Activated naive CD8-positive, alpha-beta T cell treated with anti-CD3 and anti-CD28 coated beads for 36 hours (primary cell): ENCODE measurements around the gene CDCP1. TPM values are rescaled to one million over a fixed set of nuclear protein-coding genes. Genes with fewer than 3 reads are reported as not detected.
"Not testable (repeated sequence)": the region's sequence is repeated elsewhere in the genome, so short reads cannot be mapped to it uniquely, and the experiment has no call there.

Experiments used
- DNase-seq: peaks from one replicate; pipeline ENCODE4 v3.0.0; 2021
- H3K27ac Mint-ChIP-seq: one replicate; pipeline ENCODE4 v1.8.0; 2022; ENCODE audit warnings: mild to moderate bottlenecking, moderate library complexity, mixed read lengths
- H3K27me3 Mint-ChIP-seq: one replicate; pipeline ENCODE4 v1.8.0; 2022; ENCODE audit warnings: mild to moderate bottlenecking, mixed read lengths
- H3K36me3 Mint-ChIP-seq: one replicate; pipeline ENCODE4 v1.8.0; 2021; ENCODE audit warnings: mild to moderate bottlenecking, mixed read lengths
- H3K4me1 Mint-ChIP-seq: one replicate; pipeline ENCODE4 v1.8.0; 2021; ENCODE audit warnings: mixed read lengths
- H3K4me3 Mint-ChIP-seq: one replicate; pipeline ENCODE4 v1.8.0; 2022; ENCODE audit warnings: mild to moderate bottlenecking, moderate library complexity, mixed read lengths
- H3K9me3 Mint-ChIP-seq: one replicate; pipeline ENCODE4 v1.8.0; 2022; ENCODE audit warnings: mixed read lengths
- total RNA-seq, 2 experiments: library from RNA; stranded (reverse); gene quantifications; one replicate each; pipeline ENCODE4 v1.2.3, GENCODE V29; 2021

The CDCP1 gene
- total RNA-seq, 2 experiments from 2014 or later: 0.82 to 1.1 TPM

DNA sequence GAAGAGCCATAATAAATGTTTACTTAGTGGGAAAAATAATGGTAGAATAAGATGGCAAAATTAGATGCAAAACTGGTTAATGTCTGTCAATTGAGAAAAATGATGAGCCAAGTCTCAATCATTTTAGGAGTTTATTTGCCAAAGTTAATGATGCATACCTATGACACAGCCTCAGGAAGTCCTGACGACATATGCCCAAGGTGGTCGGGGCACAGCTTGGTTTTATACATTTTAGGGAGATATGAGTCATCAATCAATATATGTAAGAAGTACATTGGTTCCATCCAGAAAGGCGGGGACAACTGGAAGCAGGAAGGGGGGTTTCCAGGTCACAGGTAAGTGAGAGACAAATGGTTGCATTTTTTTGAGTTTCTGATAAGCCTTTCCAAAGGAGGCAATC lies 88.6 kb downstream of the CDCP1 start:
- H3K4me1 Mint-ChIP-seq: peaks cover 17% of the 10 kb centered on the region
- H3K27me3 Mint-ChIP-seq: peaks cover 4% of the 10 kb centered on the region
- DNase-seq: peak; percentile 11
- H3K4me3 Mint-ChIP-seq: no peak overlapping the region
- H3K36me3 Mint-ChIP-seq: no peaks in the 10 kb centered on the region
- no peak overlapping the region for H3K27ac Mint-ChIP-seq
- H3K9me3 Mint-ChIP-seq: no peaks in the 10 kb centered on the region

DNA sequence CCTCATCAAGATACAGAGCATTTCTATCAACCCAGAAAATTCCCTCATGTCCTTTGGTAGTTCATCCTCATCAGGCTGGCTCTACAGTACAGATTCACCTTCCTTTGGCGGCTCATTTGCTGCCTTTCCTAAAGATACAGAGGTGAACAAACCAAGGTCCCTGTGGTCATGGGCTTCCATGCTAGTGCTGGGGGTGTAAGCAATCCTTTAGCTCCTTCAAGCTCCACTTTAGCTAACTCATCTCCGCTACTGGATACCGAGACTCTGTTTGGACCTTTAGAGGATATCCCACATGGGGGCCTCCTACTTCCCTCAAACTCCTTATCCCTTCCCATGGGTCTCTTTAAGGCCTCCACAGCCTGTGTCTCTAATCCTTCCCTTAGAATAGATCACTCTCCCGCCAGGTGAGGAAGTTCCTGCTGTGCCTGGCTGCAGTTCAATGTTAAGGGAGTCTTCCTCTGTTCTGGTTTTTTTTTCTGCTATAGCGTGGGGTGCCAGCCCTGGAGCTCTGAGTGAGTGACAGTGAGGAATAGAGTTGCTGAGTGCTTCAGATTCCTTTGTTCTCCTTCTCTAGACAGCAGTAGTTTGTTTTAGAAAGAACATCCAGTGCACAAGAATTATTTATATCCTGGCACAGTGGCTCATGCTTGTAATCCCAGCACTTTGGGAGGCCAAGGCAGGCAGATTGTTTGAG lies 89.4 kb downstream of the CDCP1 start:
- Mint-ChIP-seq H3K9me3 (no peaks in the 10 kb centered on the region), H3K4me3 (no peak overlapping the region), H3K36me3 (no peaks in the 10 kb centered on the region), H3K27me3 (peaks cover 4% of the 10 kb centered on the region), H3K27ac (no peak overlapping the region), H3K4me1 (peaks cover 17% of the 10 kb centered on the region)
- DNase-seq: no peak

DNA sequence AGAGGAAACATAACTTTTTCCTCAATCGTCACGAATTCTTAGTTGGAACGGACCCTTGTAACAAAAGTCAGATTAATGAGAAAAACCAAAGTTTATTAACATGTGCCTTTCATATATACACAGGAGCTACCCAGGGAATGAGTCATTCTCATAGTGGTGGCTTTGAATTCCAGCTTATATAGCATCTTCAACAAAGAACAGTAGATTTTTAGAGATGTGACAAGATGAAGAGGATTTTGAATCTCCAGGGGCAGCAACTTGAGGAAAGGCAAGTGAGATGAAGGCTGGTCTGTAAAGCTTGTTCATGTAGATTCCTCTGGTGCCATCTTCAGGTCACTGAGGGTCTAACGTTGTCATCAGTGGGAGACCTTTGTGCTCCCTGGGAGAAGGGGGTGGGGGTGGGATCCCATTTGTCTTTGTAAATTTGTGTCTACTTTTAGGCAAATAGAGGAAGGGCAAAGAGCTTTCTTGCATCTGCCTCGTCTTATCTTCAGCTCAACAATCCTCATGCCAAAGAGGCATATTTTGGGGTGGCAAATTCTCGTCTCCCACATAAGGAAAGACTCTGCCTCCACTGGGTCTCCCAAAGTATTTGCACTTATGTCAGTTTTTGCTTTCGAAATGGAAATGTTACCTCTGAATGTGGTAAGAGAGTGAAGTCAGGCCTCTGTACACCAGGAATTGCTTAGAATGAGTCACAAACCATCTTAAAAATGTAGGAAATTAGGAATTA lies 90.6 kb downstream of the CDCP1 start:
- H3K27me3 Mint-ChIP-seq: peaks cover 4% of the 10 kb centered on the region
- no peaks in the 10 kb centered on the region for H3K9me3 Mint-ChIP-seq
- H3K36me3 Mint-ChIP-seq: no peaks in the 10 kb centered on the region
- H3K4me3 Mint-ChIP-seq: no peak overlapping the region
- H3K27ac Mint-ChIP-seq: no peak overlapping the region
- DNase-seq: no peak
- peaks cover 17% of the 10 kb centered on the region for H3K4me1 Mint-ChIP-seq

DNA sequence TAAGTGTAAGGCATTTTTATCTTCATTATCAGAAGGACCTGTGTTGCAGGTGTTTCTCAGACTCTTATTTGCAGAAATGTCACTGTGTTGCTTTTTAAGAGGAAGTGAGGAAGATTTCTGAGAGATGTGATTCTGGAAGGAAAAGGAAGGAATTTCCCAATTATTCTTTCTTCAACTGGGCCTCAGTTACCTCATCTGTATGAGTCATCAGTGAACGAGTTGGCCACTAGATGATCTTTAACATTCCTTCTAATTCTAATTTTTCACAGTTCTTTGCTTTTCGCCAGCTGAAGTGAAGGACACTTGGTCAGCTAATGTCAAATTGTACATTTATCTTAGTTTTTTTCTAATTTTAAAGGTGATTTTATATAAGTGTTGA lies 91.2 kb downstream of the CDCP1 start:
- Mint-ChIP-seq H3K27me3 (peaks cover 5% of the 10 kb centered on the region), H3K4me1 (peaks cover 17% of the 10 kb centered on the region), H3K4me3 (no peak overlapping the region), H3K9me3 (no peaks in the 10 kb centered on the region), H3K36me3 (no peaks in the 10 kb centered on the region), H3K27ac (no peak overlapping the region)
- DNase-seq: no peak

DNA sequence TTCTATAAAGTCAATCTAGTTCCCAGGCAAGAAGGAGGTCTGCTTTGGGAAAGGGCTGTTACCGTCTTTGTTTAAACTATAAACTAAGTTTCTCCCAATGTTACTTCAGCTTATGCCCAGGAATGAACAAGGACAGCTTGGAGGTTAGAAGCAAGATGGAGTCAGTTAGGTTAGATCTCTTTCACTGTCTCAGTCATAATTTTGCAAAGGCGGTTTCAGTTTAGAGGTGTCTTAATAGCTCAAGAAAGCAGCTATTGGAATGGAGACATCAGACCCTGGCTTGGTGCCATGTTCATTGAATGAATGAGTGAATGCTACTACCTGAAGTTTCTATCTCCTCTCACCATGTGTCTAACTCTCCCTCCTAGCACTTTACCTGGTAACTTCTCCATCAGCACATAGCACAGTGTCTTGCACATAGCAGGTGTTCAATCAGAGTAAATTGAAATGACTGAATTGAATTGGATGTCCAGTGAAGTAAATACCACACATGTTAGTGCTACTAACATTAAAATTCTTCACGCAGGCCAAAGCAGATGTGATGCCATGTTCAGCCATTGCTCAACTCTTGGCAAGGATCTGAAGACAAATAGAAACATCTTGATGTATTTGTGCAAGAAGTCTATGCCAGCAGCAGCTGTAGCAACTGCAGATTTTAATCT lies 91.9 kb downstream of the CDCP1 start:
- no peak overlapping the region for H3K4me3 Mint-ChIP-seq
- H3K27ac Mint-ChIP-seq: no peak overlapping the region
- no peaks in the 10 kb centered on the region for H3K9me3 Mint-ChIP-seq
- no peaks in the 10 kb centered on the region for H3K36me3 Mint-ChIP-seq
- H3K4me1 Mint-ChIP-seq: peaks cover 17% of the 10 kb centered on the region
- DNase-seq: no peak
- peaks cover 9% of the 10 kb centered on the region for H3K27me3 Mint-ChIP-seq

DNA sequence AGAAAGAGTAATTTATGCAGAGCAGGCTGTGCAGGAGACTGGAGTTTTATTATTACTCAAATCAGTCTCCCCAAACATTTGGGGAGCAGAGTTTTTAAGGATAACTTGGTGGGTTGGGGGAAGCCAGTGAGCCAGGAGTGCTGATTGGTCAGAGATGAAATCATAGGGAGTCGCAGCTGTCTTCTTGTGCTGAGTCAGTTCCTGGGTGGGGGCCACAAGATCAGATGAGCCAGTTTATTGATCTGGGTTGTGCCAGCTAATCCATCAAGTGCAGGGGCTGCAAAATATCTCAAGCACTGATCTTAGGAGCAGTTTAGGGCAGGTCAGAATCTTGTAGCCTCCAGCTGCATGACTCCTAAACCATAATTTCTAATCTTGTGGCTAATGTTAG lies 92.4 kb downstream of the CDCP1 start:
- DNase-seq, H3K27ac Mint-ChIP-seq, H3K36me3 Mint-ChIP-seq, H3K9me3 Mint-ChIP-seq, H3K4me3 Mint-ChIP-seq: not testable (repeated sequence)
- Mint-ChIP-seq H3K4me1 (peaks cover 17% of the 10 kb centered on the region), H3K27me3 (peaks cover 12% of the 10 kb centered on the region)

DNA sequence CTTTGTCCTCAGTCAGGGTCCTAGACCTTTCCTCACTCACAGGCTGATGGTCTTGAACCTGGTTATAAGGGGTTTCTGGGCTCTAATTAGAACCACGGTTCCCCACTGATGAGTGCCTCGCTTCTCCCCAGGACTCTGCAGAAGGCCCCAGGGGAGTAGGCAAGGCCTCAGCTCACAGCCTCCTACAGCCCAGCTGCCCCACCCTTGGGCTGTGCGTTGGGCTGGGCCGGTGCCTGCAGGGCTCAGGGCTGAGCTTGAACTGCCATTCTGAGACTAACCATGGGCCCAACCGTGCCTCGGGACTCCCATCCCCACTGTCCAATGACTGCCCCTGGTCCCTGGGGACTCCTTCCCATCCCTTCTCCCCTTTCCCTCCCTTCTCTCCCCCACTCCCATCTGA lies 94.5 kb downstream of the CDCP1 start:
- Mint-ChIP-seq H3K4me1 (peaks cover 10% of the 10 kb centered on the region), H3K9me3 (no peaks in the 10 kb centered on the region), H3K36me3 (no peaks in the 10 kb centered on the region), H3K27ac (no peak overlapping the region), H3K27me3 (peaks cover 26% of the 10 kb centered on the region), H3K4me3 (no peak overlapping the region)
- no peak for DNase-seq

DNA sequence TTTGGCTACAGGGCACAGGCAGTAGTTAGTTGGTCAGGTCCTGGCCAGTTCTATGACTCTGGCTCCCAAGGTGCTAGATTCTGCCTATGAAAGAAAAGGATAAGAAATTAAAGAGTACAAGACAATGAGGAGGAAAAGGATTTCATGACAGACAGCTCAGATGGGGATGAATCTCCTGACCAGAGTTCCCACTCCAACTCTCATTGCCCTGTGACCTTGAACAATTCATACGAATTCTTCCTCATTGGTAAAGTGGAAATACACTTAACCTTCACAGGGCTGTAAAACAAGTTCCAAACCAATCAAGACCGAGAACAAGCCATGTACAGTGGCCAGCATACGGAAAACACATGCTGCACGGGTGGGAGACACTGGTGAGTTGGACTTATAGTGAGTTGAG lies 96.4 kb downstream of the CDCP1 start:
- DNase-seq: no peak
- no peak overlapping the region for H3K4me3 Mint-ChIP-seq
- H3K36me3 Mint-ChIP-seq: no peaks in the 10 kb centered on the region
- peaks cover 35% of the 10 kb centered on the region for H3K27me3 Mint-ChIP-seq
- no peaks in the 10 kb centered on the region for H3K9me3 Mint-ChIP-seq
- H3K4me1 Mint-ChIP-seq: peaks cover 10% of the 10 kb centered on the region
- H3K27ac Mint-ChIP-seq: no peak overlapping the region

DNA sequence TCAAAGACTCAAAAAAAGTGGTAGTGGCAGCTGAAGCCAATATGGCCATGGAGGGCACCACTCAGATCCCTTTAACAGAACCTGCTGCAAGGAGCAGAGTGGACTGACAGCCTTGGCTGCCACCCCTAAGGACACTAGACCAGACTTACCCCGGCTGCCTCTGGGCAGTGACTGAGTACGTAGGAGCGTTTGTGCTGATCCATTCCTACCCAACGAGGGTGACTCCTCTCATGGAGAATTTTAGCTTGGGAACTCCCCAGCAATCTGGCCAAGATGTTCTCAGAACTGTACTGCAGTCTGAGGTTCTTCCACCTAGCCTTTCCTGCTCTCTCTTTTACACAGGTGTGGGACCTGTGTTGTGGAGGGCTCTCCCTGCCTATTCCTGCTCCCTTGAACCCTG lies 97.9 kb downstream of the CDCP1 start:
- Mint-ChIP-seq H3K27ac (no peak overlapping the region), H3K9me3 (no peaks in the 10 kb centered on the region), H3K4me1 (no peaks in the 10 kb centered on the region), H3K27me3 (peaks cover 35% of the 10 kb centered on the region), H3K4me3 (no peak overlapping the region), H3K36me3 (no peaks in the 10 kb centered on the region)
- no peak for DNase-seq

DNA sequence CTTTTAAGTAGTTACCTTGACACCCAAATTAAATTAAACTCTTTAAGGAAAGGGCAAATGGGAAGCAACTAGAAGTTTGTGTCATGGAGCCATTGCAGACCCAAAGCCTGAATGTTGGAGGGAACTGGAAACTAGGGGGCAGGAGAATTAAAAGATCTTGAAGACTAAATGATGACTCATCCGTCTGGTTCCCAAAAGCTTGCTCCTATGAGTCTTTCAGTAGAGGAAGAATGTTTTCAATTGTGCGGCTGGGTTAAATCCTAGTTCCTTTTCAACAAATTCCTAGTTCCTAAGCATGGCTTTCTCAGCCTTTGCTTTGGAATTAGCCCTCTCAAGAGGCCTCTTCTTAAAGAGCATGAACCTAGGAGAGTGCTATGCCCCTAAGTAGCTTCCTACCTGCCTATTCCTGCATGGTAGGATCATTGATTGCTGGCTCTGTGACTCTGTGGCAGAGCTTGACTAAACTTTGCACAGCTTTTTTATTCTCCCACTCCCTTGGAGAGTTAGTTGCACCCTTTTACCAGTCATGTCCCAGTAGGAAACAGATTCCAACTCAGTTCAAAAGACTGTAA lies 102.4 kb downstream of the CDCP1 start:
- no peak overlapping the region for H3K4me3 Mint-ChIP-seq
- H3K4me1 Mint-ChIP-seq: peaks cover 7% of the 10 kb centered on the region
- H3K27ac Mint-ChIP-seq: no peak overlapping the region
- peaks cover 31% of the 10 kb centered on the region for H3K27me3 Mint-ChIP-seq
- H3K9me3 Mint-ChIP-seq: no peaks in the 10 kb centered on the region
- H3K36me3 Mint-ChIP-seq: no peaks in the 10 kb centered on the region
- no peak for DNase-seq

DNA sequence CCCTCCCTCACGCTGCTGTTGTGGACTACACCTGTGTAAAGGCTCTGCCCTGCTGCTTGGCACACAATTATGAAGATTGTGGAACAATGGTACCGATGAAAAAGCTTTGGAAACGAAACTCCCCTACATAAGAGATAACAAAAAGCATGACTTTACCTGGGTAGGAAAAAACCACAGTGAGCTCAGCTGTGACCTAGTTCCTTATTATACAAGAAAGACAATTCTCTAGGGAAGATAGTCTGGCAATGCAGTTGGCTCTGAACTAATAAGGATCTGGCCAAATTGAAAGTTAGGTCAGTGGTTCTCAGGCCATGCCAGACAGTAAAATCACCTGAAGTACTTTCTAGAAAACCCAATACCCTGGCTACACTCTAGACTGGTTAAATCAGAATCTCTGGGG lies 104.0 kb downstream of the CDCP1 start:
- no peaks in the 10 kb centered on the region for H3K36me3 Mint-ChIP-seq
- H3K4me3 Mint-ChIP-seq: no peak overlapping the region
- H3K27me3 Mint-ChIP-seq: peaks cover 27% of the 10 kb centered on the region
- H3K9me3 Mint-ChIP-seq: no peaks in the 10 kb centered on the region
- H3K4me1 Mint-ChIP-seq: peaks cover 11% of the 10 kb centered on the region
- no peak for DNase-seq
- no peak overlapping the region for H3K27ac Mint-ChIP-seq

DNA sequence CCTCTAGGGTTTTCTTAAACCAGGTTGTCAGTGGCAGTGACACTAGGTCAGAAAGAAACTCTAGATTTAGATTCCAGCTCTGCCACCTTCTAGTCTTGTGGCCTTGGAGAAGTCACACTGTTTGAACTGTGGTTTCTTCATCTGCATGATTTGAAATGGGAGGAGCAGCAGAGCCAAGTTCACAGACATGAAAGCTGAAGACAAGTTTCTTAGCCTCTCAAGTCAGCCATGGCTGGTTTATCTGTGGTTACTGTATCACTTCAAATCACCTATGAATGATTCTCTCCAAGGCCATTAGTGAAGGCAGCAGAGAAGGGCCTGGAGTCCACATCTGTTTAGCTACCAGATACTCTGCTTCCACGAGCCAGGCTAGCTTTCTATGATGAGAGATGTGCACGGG lies 104.5 kb downstream of the CDCP1 start:
- Mint-ChIP-seq H3K9me3 (no peaks in the 10 kb centered on the region), H3K27me3 (peaks cover 27% of the 10 kb centered on the region), H3K36me3 (no peaks in the 10 kb centered on the region), H3K4me3 (no peak overlapping the region), H3K27ac (no peak overlapping the region), H3K4me1 (peaks cover 11% of the 10 kb centered on the region)
- DNase-seq: no peak

DNA sequence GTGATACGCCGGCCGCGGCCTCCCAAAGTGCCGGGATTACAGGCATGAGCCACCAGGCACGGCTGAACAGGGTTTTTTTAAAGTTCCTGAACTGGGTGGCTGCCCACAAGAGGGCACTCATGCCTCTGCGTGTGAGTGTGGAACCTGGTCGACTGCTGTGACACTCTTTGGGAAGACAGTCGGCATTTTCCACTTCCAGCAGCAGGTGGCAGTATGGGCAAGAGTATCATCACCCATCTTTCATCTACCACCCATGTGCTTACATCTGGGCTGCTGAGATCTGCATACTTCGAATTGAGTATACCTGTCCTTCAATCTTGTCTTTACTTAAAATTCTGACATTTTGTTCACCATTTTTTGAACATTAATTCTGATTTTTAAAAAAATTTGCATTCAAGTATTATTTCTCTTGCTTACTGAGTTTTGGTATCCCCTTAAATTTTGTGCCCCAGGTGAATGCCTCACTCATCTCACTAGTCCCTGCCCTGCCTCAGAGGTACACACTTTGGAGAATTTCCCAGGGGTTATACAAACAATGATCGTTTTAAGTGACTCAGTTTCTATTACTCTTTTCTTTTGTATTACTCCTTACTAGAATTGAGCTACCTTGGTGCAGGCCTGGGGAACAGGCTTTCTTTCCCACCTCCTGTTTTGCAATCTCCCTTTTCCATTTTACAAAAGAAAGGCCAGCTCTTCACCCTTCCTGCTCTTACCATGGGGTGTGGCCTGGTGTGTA lies 108.3 kb downstream of the CDCP1 start:
- Mint-ChIP-seq H3K4me3 (no peak overlapping the region), H3K27me3 (peaks cover 51% of the 10 kb centered on the region), H3K4me1 (peaks cover 21% of the 10 kb centered on the region), H3K27ac (no peak overlapping the region), H3K9me3 (no peaks in the 10 kb centered on the region), H3K36me3 (no peaks in the 10 kb centered on the region)
- DNase-seq: peak; percentile 84

DNA sequence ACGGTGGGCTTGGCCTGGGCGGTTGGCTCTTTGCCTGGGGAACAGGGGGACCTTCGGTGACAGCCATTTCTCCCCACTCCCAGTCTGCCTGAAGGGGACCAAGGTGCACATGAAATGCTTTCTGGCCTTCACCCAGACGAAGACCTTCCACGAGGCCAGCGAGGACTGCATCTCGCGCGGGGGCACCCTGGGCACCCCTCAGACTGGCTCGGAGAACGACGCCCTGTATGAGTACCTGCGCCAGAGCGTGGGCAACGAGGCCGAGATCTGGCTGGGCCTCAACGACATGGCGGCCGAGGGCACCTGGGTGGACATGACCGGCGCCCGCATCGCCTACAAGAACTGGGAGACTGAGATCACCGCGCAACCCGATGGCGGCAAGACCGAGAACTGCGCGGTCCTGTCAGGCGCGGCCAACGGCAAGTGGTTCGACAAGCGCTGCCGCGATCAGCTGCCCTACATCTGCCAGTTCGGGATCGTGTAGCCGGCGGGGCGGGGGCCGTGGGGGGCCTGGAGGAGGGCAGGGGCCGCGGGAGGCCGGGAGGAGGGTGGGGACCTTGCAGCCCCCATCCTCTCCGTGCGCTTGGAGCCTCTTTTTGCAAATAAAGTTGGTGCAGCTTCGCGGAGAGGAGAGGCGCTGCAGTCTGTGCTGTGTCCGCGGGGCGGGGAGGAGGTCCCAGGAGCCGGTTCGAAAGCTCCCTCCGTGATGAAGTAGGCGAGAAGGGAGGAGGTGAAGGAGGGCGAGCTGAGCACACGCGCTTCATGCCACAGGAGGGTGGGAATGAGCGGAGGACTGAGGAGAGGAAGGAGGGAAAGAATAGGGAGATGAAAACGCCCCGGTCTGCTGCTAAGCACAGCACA lies 110.5 kb downstream of the CDCP1 start:
- H3K27me3 Mint-ChIP-seq: peaks cover 51% of the 10 kb centered on the region
- H3K36me3 Mint-ChIP-seq: no peaks in the 10 kb centered on the region
- H3K27ac Mint-ChIP-seq: no peak overlapping the region
- H3K4me3 Mint-ChIP-seq: peak overlapping the region; percentile 58
- peak; percentile 11 for DNase-seq
- H3K9me3 Mint-ChIP-seq: no peaks in the 10 kb centered on the region
- peaks cover 18% of the 10 kb centered on the region for H3K4me1 Mint-ChIP-seq
